Tibial nerve (tissue), 3 donors: ENCODE results near the gene TIGIT.

ENCODE experiments used
- POLR2A ChIP-seq, 2 donors: fragments of 450-650 bp; IDR thresholded peaks; one replicate each; pipeline ENCODE4 v1.6.1; 2017; ENCODE audit warnings: antibody characterized with exemption in 2 of 2, mild to moderate bottlenecking in 2 of 2, moderate library complexity in 2 of 2
- TF ChIP-seq, protein P1 (sequence below), 5 experiments: fragments of 200-600 bp in 3 of 5; fragments of 450-650 bp in 2 of 5; sonication (generic) in 3 of 5; IDR thresholded peaks; one replicate each; pipeline ENCODE4 v1.5.1; 2016 to 2019; ENCODE audit warnings: antibody characterized with exemption in 5 of 5, mild to moderate bottlenecking in 3 of 5, moderate library complexity in 2 of 5

- TF ChIP-seq, protein P1, sequence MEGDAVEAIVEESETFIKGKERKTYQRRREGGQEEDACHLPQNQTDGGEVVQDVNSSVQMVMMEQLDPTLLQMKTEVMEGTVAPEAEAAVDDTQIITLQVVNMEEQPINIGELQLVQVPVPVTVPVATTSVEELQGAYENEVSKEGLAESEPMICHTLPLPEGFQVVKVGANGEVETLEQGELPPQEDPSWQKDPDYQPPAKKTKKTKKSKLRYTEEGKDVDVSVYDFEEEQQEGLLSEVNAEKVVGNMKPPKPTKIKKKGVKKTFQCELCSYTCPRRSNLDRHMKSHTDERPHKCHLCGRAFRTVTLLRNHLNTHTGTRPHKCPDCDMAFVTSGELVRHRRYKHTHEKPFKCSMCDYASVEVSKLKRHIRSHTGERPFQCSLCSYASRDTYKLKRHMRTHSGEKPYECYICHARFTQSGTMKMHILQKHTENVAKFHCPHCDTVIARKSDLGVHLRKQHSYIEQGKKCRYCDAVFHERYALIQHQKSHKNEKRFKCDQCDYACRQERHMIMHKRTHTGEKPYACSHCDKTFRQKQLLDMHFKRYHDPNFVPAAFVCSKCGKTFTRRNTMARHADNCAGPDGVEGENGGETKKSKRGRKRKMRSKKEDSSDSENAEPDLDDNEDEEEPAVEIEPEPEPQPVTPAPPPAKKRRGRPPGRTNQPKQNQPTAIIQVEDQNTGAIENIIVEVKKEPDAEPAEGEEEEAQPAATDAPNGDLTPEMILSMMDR (IDR thresholded peaks at IDR 0.05) = no peak
- no peak for TF ChIP-seq POLR2A (IDR thresholded peaks at IDR 0.05)
Measured at GRCh38 chr3:114299941-114300624, 6.3 kb downstream of the TIGIT start.
